ENCODE results near the gene SLC7A1.

- TF ChIP-seq CTCF (IDR thresholded peaks at IDR 0.05; ENCODE audit: low read depth, low read length, missing input control) (no peak), RAD21 (IDR thresholded peaks at IDR 0.05) (no peak), JUND (IDR thresholded peaks at IDR 0.05) (no peak), REST (IDR thresholded peaks at IDR 0.05) (no peak), TAF1 (conservative IDR thresholded peaks at IDR 0.05) (no peak), GABPA (IDR thresholded peaks at IDR 0.05 in 1 of 2, conservative IDR thresholded peaks at IDR 0.05 in 1 of 2) (no peak), EGR1 (IDR thresholded peaks at IDR 0.05; ENCODE audit: low read depth in 2 of 2) (no peak), RXRA (IDR thresholded peaks at IDR 0.05) (no peak), ZBTB33 (IDR thresholded peaks at IDR 0.05) (no peak), FOXA1 (IDR thresholded peaks at IDR 0.05) (no peak)
- TF ChIP-seq, protein P1, sequence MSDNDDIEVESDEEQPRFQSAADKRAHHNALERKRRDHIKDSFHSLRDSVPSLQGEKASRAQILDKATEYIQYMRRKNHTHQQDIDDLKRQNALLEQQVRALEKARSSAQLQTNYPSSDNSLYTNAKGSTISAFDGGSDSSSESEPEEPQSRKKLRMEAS (IDR thresholded peaks at IDR 0.05): no peak
Measured at GRCh38 chr13:29524641-29525040, 70.8 kb downstream of the SLC7A1 start.
